Neural cell (in vitro differentiated cells): Measurements from ENCODE around the gene ZNF19. TPM values are rescaled to one million over a fixed set of nuclear protein-coding genes. Genes with fewer than 3 reads are reported as not detected.

ENCODE experiments used
- H2AFZ ChIP-seq: fragments of 200-600, 300-800 bp; sonication (generic), shearing (Covaris generic); 2 replicates; pipeline ENCODE4 v1.6.0; 2014; ENCODE audit warnings: low read depth, mild to moderate bottlenecking, antibody characterized with exemption, low read length, moderate library complexity
- H3F3A ChIP-seq: fragments of 200-600 bp; shearing (Covaris generic); 2 replicates; pipeline ENCODE4 v1.6.1; 2016; ENCODE audit warnings: mild to moderate bottlenecking, moderate library complexity, mixed read lengths, antibody characterized with exemption, low read length; ENCODE audit not compliant: insufficient read depth, poor library complexity, severe bottlenecking
- H3K27ac ChIP-seq: fragments of 200-600, 300-800 bp; sonication (generic), shearing (Covaris generic); 2 replicates; pipeline ENCODE4 v1.5.1; 2014; ENCODE audit warnings: mild to moderate bottlenecking, low read length, moderate library complexity
- H3K27me3 ChIP-seq: fragments of 300-800, 200-600 bp; sonication (generic), shearing (Covaris generic); 2 replicates; pipeline ENCODE4 v1.6.0; 2014; ENCODE audit warnings: mild to moderate bottlenecking, low read depth, low read length, moderate library complexity; ENCODE audit not compliant: insufficient read depth
- H3K36me3 ChIP-seq: fragments of 300-800, 200-600 bp; sonication (generic), shearing (Covaris generic); 2 replicates; pipeline ENCODE4 v1.5.1; 2014; ENCODE audit warnings: mild to moderate bottlenecking, antibody characterized with exemption, low read length, moderate library complexity; ENCODE audit not compliant: insufficient read depth
- H3K4me2 ChIP-seq: fragments of 300-800, 200-600 bp; sonication (generic), shearing (Covaris generic); 2 replicates; pipeline ENCODE4 v1.6.0; 2014; ENCODE audit warnings: mild to moderate bottlenecking, low read length
- H3K4me3 ChIP-seq: fragments of 300-800, 200-600 bp; sonication (generic), shearing (Covaris generic); 2 replicates; pipeline ENCODE4 v1.5.1; 2014; ENCODE audit warnings: mild to moderate bottlenecking, low read length, moderate library complexity
- H3K79me2 ChIP-seq: fragments of 200-600 bp; shearing (Covaris generic); replicated peaks from 2 replicates; pipeline ENCODE4 v1.6.0; 2014; ENCODE audit warnings: mild to moderate bottlenecking, low read length, moderate library complexity; ENCODE audit not compliant: insufficient read depth
- H3K9ac ChIP-seq: fragments of 300-800, 200-600 bp; sonication (generic), shearing (Covaris generic); 2 replicates; pipeline ENCODE4 v1.6.1; 2016; ENCODE audit warnings: mild to moderate bottlenecking, low read length, mixed read lengths
- H3K9me2 ChIP-seq: fragments of 200-600 bp; shearing (Covaris generic); 2 replicates; pipeline ENCODE4 v1.6.1; 2016; ENCODE audit warnings: mild to moderate bottlenecking, low read length, mixed read lengths; ENCODE audit not compliant: insufficient read depth
- H3K9me3 ChIP-seq: fragments of 200-600, 300-800 bp; sonication (generic), shearing (Covaris generic); 2 replicates; pipeline ENCODE4 v1.6.1; 2016; ENCODE audit warnings: mild to moderate bottlenecking, mixed run types, low read length, moderate library complexity, mixed read lengths
- H4K20me1 ChIP-seq: fragments of 200-600 bp; shearing (Covaris generic); 2 replicates; pipeline ENCODE4 v1.6.1; 2016; ENCODE audit warnings: mild to moderate bottlenecking, mixed run types; ENCODE audit not compliant: insufficient read depth
- EP300 ChIP-seq: fragments of 450-650 bp; conservative IDR thresholded peaks from 2 replicates; pipeline ENCODE4 v1.6.1; 2014; ENCODE audit warnings: antibody characterized with exemption, mild to moderate bottlenecking, moderate library complexity; ENCODE audit not compliant: poor library complexity, severe bottlenecking
- EZH2 ChIP-seq: fragments of 200-600, 300-800 bp; shearing (Covaris generic), sonication (generic); IDR thresholded peaks from 2 replicates; pipeline ENCODE4 v1.6.1; 2014; ENCODE audit warnings: antibody characterized with exemption, low read length, borderline replicate concordance, mild to moderate bottlenecking; ENCODE audit not compliant: insufficient read depth, poor library complexity, severe bottlenecking
- MXI1 ChIP-seq: fragments of 450-650 bp; conservative IDR thresholded peaks from 2 replicates; pipeline ENCODE4 v1.6.1; 2014; ENCODE audit warnings: antibody characterized with exemption, mild to moderate bottlenecking; ENCODE audit not compliant: poor library complexity, severe bottlenecking
- POLR2AphosphoS5 ChIP-seq: IDR thresholded peaks from 2 replicates; pipeline ENCODE4 v1.6.1; 2012
- RAD21 ChIP-seq: fragments of 450-650 bp; conservative IDR thresholded peaks from 2 replicates; pipeline ENCODE4 v1.6.1; 2014; ENCODE audit warnings: antibody characterized with exemption, mild to moderate bottlenecking, moderate library complexity
- SMC3 ChIP-seq: fragments of 450-650 bp; conservative IDR thresholded peaks from 2 replicates; pipeline ENCODE4 v1.6.1; 2014; ENCODE audit warnings: antibody characterized with exemption, mild to moderate bottlenecking, moderate library complexity; ENCODE audit not compliant: poor library complexity
- TAF1 ChIP-seq: IDR thresholded peaks from 2 replicates; pipeline ENCODE4 v1.6.1; 2012; ENCODE audit warnings: low read depth
- polyA plus RNA-seq: library from polyadenylated mRNA; depleted of rRNA; stranded (reverse); fragments of >200 nt; gene quantifications from 2 replicates; pipeline ENCODE4 v1.2.3, GENCODE V29; 2014
- TF ChIP-seq, protein P1 (sequence below): IDR thresholded peaks from 2 replicates; pipeline ENCODE4 v1.6.1; 2012; ENCODE audit warnings: borderline replicate concordance
- TF ChIP-seq, protein P2 (sequence below): fragments of 450-650 bp; IDR thresholded peaks from 2 replicates; pipeline ENCODE4 v1.5.1; 2014; ENCODE audit warnings: antibody characterized with exemption, mild to moderate bottlenecking, moderate library complexity; ENCODE audit not compliant: poor library complexity, severe bottlenecking

ZNF19 gene
- polyA plus RNA-seq, 1 donor from 2014 or later = 6.6 TPM

DNA sequence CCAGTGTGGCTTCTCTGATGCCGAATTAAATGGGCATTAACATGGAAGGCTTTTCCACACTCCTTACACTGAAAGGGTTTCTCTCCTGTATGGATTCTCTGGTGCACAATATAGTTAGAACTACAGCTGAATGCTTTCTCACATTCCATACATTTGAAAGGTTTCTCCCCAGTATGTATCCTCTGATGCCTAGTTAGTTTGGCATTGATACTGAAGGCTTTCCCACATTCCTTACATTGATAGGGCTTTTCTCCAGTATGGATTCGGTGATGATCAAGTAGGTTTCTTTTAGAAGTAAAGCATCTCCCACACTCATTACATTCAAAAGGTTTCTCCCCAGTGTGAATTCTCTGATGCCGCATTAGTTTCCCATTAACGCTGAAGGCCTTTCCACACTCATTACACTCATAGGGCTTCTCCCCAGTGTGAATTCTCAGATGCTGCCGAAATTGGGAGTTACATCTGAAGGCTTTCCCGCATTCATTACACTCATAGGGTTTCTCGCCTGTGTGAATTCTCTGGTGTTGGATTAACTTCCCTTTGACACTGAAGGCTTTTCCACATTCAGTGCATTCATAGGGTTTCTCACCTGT is 40.8 kb downstream of the ZNF19 start:
- Histone ChIP-seq H3K9me2 (no peaks in the 10 kb centered on the region), H3K36me3 (peaks cover 32% of the 10 kb centered on the region), H3K4me3 (no peak overlapping the region), H4K20me1 (no peaks in the 10 kb centered on the region), H3K79me2 (no peaks in the 10 kb centered on the region), H3K4me2 (no peak overlapping the region), H2AFZ (no peak overlapping the region), H3K9me3 (peaks cover 30% of the 10 kb centered on the region), H3K27ac (no peak overlapping the region), H3K9ac (no peak overlapping the region), H3K27me3 (no peaks in the 10 kb centered on the region), H3F3A (no peaks in the 10 kb centered on the region)
- TF ChIP-seq MXI1 (no peak), TAF1 (no peak), SMC3 (no peak), EP300 (no peak), POLR2AphosphoS5 (no peak), EZH2 (no peak), RAD21 (no peak)
- TF ChIP-seq, protein P1, sequence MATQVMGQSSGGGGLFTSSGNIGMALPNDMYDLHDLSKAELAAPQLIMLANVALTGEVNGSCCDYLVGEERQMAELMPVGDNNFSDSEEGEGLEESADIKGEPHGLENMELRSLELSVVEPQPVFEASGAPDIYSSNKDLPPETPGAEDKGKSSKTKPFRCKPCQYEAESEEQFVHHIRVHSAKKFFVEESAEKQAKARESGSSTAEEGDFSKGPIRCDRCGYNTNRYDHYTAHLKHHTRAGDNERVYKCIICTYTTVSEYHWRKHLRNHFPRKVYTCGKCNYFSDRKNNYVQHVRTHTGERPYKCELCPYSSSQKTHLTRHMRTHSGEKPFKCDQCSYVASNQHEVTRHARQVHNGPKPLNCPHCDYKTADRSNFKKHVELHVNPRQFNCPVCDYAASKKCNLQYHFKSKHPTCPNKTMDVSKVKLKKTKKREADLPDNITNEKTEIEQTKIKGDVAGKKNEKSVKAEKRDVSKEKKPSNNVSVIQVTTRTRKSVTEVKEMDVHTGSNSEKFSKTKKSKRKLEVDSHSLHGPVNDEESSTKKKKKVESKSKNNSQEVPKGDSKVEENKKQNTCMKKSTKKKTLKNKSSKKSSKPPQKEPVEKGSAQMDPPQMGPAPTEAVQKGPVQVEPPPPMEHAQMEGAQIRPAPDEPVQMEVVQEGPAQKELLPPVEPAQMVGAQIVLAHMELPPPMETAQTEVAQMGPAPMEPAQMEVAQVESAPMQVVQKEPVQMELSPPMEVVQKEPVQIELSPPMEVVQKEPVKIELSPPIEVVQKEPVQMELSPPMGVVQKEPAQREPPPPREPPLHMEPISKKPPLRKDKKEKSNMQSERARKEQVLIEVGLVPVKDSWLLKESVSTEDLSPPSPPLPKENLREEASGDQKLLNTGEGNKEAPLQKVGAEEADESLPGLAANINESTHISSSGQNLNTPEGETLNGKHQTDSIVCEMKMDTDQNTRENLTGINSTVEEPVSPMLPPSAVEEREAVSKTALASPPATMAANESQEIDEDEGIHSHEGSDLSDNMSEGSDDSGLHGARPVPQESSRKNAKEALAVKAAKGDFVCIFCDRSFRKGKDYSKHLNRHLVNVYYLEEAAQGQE = no peak
- TF ChIP-seq, protein P2, sequence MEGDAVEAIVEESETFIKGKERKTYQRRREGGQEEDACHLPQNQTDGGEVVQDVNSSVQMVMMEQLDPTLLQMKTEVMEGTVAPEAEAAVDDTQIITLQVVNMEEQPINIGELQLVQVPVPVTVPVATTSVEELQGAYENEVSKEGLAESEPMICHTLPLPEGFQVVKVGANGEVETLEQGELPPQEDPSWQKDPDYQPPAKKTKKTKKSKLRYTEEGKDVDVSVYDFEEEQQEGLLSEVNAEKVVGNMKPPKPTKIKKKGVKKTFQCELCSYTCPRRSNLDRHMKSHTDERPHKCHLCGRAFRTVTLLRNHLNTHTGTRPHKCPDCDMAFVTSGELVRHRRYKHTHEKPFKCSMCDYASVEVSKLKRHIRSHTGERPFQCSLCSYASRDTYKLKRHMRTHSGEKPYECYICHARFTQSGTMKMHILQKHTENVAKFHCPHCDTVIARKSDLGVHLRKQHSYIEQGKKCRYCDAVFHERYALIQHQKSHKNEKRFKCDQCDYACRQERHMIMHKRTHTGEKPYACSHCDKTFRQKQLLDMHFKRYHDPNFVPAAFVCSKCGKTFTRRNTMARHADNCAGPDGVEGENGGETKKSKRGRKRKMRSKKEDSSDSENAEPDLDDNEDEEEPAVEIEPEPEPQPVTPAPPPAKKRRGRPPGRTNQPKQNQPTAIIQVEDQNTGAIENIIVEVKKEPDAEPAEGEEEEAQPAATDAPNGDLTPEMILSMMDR = no peak

DNA sequence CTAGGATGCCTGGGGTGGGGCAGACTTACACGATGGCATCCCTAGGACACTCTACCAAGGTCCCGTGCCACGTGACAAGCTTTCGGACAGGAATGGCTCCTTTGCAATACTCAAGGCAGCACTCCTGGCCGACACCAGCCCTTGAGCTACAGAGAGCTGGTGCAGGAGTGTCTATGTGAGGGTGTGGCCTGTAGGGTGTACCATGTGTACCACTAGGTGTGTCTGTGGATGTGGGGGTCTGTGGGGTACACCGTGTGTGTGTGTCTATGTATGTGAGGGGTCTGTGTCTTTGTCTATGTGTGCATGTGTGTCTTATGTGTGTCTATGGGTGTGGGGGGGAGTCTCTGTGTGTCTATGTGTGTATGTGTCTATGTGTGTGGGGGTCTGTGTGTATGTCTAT is 45.4 kb downstream of the ZNF19 start:
- H4K20me1 ChIP-seq = no peaks in the 10 kb centered on the region
- no peak overlapping the region for H3K4me2 ChIP-seq
- TF ChIP-seq RAD21 (no peak), EZH2 (no peak), SMC3 (no peak), MXI1 (no peak), EP300 (no peak), POLR2AphosphoS5 (no peak), TAF1 (no peak)
- TF ChIP-seq, protein P2 = no peak
- TF ChIP-seq, protein P1 = no peak
- H3K4me3 ChIP-seq = no peak overlapping the region
- H3K9me3 ChIP-seq = peaks cover 11% of the 10 kb centered on the region
- no peak overlapping the region for H3K9ac ChIP-seq
- H3K27me3 ChIP-seq = no peaks in the 10 kb centered on the region
- no peak overlapping the region for H2AFZ ChIP-seq
- no peaks in the 10 kb centered on the region for H3K9me2 ChIP-seq
- peaks cover 10% of the 10 kb centered on the region for H3K36me3 ChIP-seq
- no peaks in the 10 kb centered on the region for H3F3A ChIP-seq
- H3K27ac ChIP-seq = no peak overlapping the region
- no peaks in the 10 kb centered on the region for H3K79me2 ChIP-seq
